Lung (tissue), 12 donors: Measurements from ENCODE around the gene PRKCH. TPM values are rescaled to one million over a fixed set of nuclear protein-coding genes. Genes with fewer than 3 reads are reported as not detected.

ENCODE experiments used
- ATAC-seq: fragments of 200-7000 bp; cut with Tn5 transposase; one replicate; pipeline ENCODE4 v1.9.1; 2020; ENCODE audit warnings: moderate number of reproducible peaks; ENCODE audit not compliant: insufficient read depth, low FRiP score
- DNase-seq, 3 donors: peaks; one replicate each; pipeline ENCODE4 v3.0.0-alpha.2; 2013 to 2017
- H3K27ac ChIP-seq, 2 donors: one replicate each; pipeline ENCODE4 v1.5.1; 2013; ENCODE audit warnings: mild to moderate bottlenecking in 2 of 2, moderate library complexity in 2 of 2, control low read depth in 1 of 2, inconsistent platforms in 1 of 2, low read depth in 1 of 2, low read length in 1 of 2
- H3K27me3 ChIP-seq, 3 donors: one replicate each; pipeline ENCODE4 v1.5.1; 2013; ENCODE audit warnings: low read length in 2 of 3; ENCODE audit not compliant: control insufficient read depth in 3 of 3, insufficient read depth in 3 of 3
- H3K36me3 ChIP-seq, 4 donors: one replicate each; pipeline ENCODE4 v1.5.1; 2013; ENCODE audit warnings: low read length in 4 of 4, mild to moderate bottlenecking in 1 of 4, moderate library complexity in 1 of 4; ENCODE audit not compliant: control insufficient read depth in 4 of 4, insufficient read depth in 4 of 4
- H3K4me1 ChIP-seq, 5 donors: one replicate each; pipeline ENCODE4 v1.5.1; 2013; ENCODE audit warnings: low read length in 5 of 5, mild to moderate bottlenecking in 2 of 5, moderate library complexity in 1 of 5; ENCODE audit not compliant: control insufficient read depth in 5 of 5, insufficient read depth in 5 of 5
- H3K4me3 ChIP-seq: one replicate; pipeline ENCODE4 v1.5.1; 2013; ENCODE audit warnings: mild to moderate bottlenecking, control low read depth, moderate library complexity
- H3K9ac ChIP-seq, 2 donors: one replicate each; pipeline ENCODE4 v1.5.1; 2013; ENCODE audit warnings: low read length in 2 of 2, control low read depth in 1 of 2; ENCODE audit not compliant: insufficient read depth in 1 of 2
- H3K9me3 ChIP-seq, 4 donors: one replicate each; pipeline ENCODE4 v1.5.1; 2013; ENCODE audit warnings: low read length in 3 of 4, mild to moderate bottlenecking in 1 of 4, moderate library complexity in 1 of 4; ENCODE audit not compliant: control insufficient read depth in 4 of 4, insufficient read depth in 3 of 4
- CTCF ChIP-seq: IDR thresholded peaks from 2 replicates; pipeline ENCODE4 v1.5.1; 2012; ENCODE audit warnings: mild to moderate bottlenecking; ENCODE audit errors: control extremely low read depth, extremely low read depth
- WGBS, 2 donors: extraction: QIAGEN DNeasy Blood & Tissue Kit; methylation state at CpG; one replicate each; pipeline ENCODE4 v1.1.7; 2013; 5-methylcytosine and 5-hydroxymethylcytosine counted together
- polyA plus RNA-seq, 2 donors: library from polyadenylated mRNA; stranded (reverse); fragments of 200-250 nt; gene quantifications; one replicate each; pipeline ENCODE4 v1.2.1, GENCODE V29; 2013
- total RNA-seq, 2 donors: library from RNA; depleted of rRNA in 1 of 2; stranded (reverse); fragments of >200 nt in 1 of 2; gene quantifications; one replicate each; pipeline ENCODE4 v1.2.1, GENCODE V29; 2014 to 2021
- donor health status: control.
- donor health status: control.
- donor health status: Bipolar disorder and iron deficiency.
- donor health status: healthy.
- donor health status: DM: yes; HTN: yes; CAD: no.

The PRKCH gene
- total and polyA plus RNA-seq, 4 donors: 12.9 to 126 (median 51.4) TPM

- ATAC-seq: no peak
- H3K9me3 ChIP-seq: no peaks in the 10 kb centered on the region
- DNase-seq: no peak
- H3K36me3 ChIP-seq: peaks cover 0 to 2% (median 0%) of the 10 kb centered on the region in 4 donors
- no peaks in the 10 kb centered on the region for H3K27me3 ChIP-seq
- no peak overlapping the region for H3K9ac ChIP-seq
- no peak overlapping the region for H3K27ac ChIP-seq
- H3K4me1 ChIP-seq: peaks cover 0 to 14% (median 0%) of the 10 kb centered on the region in 5 donors
- whole genome bisulfite sequencing, 2 donors: 90 to 96% methylated on average over 1 of the region's 1 CpG
- no peak for TF ChIP-seq CTCF
- H3K4me3 ChIP-seq: no peak overlapping the region
These were observed 11.7 kb downstream of the PRKCH start for GRCh38 chr14:61333087-61333486.

GRCh38 chr14:61334197-61334701 lies 12.9 kb downstream of the PRKCH start:
- H3K36me3 ChIP-seq: peaks cover 0 to 2% (median 0%) of the 10 kb centered on the region in 4 donors
- H3K4me3 ChIP-seq: no peak overlapping the region
- WGBS, 2 donors: 77 to 88% methylated on average over 11 of the region's 11 CpGs
- H3K4me1 ChIP-seq: peaks cover 0 to 12% (median 0%) of the 10 kb centered on the region in 5 donors
- TF ChIP-seq CTCF: no peak
- DNase-seq (no peak), ATAC-seq (no peak)
- H3K27me3 ChIP-seq: no peaks in the 10 kb centered on the region
- H3K9me3 ChIP-seq: no peaks in the 10 kb centered on the region
- H3K9ac ChIP-seq: no peak overlapping the region
- H3K27ac ChIP-seq: peak overlapping the region in 1 of 2 donors; percentile 46

- H3K27ac ChIP-seq: no peak overlapping the region
- TF ChIP-seq CTCF: no peak
These were observed 13.7 kb downstream of the PRKCH start for GRCh38 chr14:61335049-61335448.

DNA sequence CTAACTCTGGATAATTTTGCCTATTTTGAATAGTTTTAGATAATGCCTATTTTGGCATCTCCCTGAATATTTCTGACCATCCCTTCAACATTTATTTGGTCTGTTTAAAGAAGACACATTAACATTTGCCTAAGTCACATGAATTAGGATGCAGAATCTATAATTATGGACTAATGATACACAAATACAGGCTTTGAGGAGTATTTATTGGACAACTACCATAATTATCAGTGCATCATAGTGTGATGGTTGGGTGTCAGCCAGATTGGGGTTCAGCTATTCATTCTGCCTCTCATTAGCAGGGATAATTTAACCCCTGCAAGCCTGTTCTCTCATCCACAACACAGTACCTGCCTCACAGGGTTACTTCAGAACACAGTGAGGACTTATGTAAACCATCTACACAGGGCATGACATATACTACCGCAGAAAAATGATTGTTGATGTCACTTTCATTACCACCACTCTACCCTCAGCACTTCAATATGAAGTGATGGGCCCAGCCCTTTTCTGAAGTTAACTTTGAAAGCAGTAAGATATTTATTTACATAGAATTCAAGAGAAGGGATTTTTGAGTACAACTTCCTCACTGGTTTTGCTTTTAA lies 14.4 kb downstream of the PRKCH start:
- ATAC-seq (no peak), DNase-seq (no peak)
- WGBS, 2 donors: 37 to 64% methylated on average over 1 of the region's 1 CpG
- Histone ChIP-seq H3K9me3 (no peaks in the 10 kb centered on the region), H3K36me3 (peaks cover 0 to 2% (median 0%) of the 10 kb centered on the region in 4 donors), H3K27me3 (no peaks in the 10 kb centered on the region), H3K9ac (no peak overlapping the region), H3K27ac (no peak overlapping the region), H3K4me1 (peaks cover 0 to 16% (median 0%) of the 10 kb centered on the region in 5 donors), H3K4me3 (no peak overlapping the region)
- TF ChIP-seq CTCF: no peak

More at GRCh38 chr14:61335049-61335448, 13.7 kb downstream of the PRKCH start:
- 60 to 64% methylated on average over 3 of the region's 3 CpGs for WGBS, 2 donors
- ATAC-seq: no peak
- DNase-seq: no peak
- H3K4me1 ChIP-seq: peaks cover 0 to 16% (median 0%) of the 10 kb centered on the region in 5 donors
- no peak overlapping the region for H3K4me3 ChIP-seq
- H3K27me3 ChIP-seq: no peaks in the 10 kb centered on the region
- H3K36me3 ChIP-seq: peaks cover 0 to 2% (median 0%) of the 10 kb centered on the region in 4 donors
- no peaks in the 10 kb centered on the region for H3K9me3 ChIP-seq
- no peak overlapping the region for H3K9ac ChIP-seq
